Activated CD4-positive, alpha-beta T cell treated with anti-CD3 and anti-CD28 coated beads for 4 hours (primary cell): ENCODE results near the gene TAGLN.

ENCODE experiments used
- DNase-seq, 2 donors: peaks; one replicate each; pipeline ENCODE4 v3.0.0-alpha.2; 2020

TAGLN gene

GRCh38 chr11:117199053-117199915 lies at the start of gene TAGLN:
Gene TAGLN (plus strand): TSS chr11:117199370. CDS start chr11:117203014, 3,644 bp downstream.
- no peak for DNase-seq

GRCh38 chr11:117152066-117152465 lies 47.1 kb upstream of the TAGLN start:
- no peak for DNase-seq

- DNase-seq: no peak
Measured at GRCh38 chr11:117154468-117154867, 44.7 kb upstream of the TAGLN start.

- DNase-seq: no peak
Measured at GRCh38 chr11:117157507-117157906, 41.7 kb upstream of the TAGLN start.

- no peak for DNase-seq
Measured at GRCh38 chr11:117159892-117160291, 39.3 kb upstream of the TAGLN start.

GRCh38 chr11:117160826-117161225 lies 38.3 kb upstream of the TAGLN start:
- no peak for DNase-seq

GRCh38 chr11:117166491-117166890 lies 32.7 kb upstream of the TAGLN start:
- DNase-seq: no peak

- DNase-seq: no peak
Measured at GRCh38 chr11:117169736-117170135, 29.4 kb upstream of the TAGLN start.

GRCh38 chr11:117170210-117170609 lies 29.0 kb upstream of the TAGLN start:
- no peak for DNase-seq

- DNase-seq: no peak
Measured at GRCh38 chr11:117171007-117171403, 28.2 kb upstream of the TAGLN start.

- DNase-seq: no peak
Measured at GRCh38 chr11:117171404-117172061, 27.6 kb upstream of the TAGLN start.

GRCh38 chr11:117172724-117173421 lies 26.3 kb upstream of the TAGLN start:
- DNase-seq: no peak

- no peak for DNase-seq
Measured at GRCh38 chr11:117175104-117175503, 24.1 kb upstream of the TAGLN start.

- no peak for DNase-seq
Measured at GRCh38 chr11:117175781-117176180, 23.4 kb upstream of the TAGLN start.

- DNase-seq: no peak
Measured at GRCh38 chr11:117176186-117176585, 23.0 kb upstream of the TAGLN start.

GRCh38 chr11:117177534-117178209 lies 21.5 kb upstream of the TAGLN start:
- no peak for DNase-seq

GRCh38 chr11:117178210-117179034 lies 20.7 kb upstream of the TAGLN start, which contains the start of gene SIDT2:
Gene SIDT2 (plus strand): TSS chr11:117178743. CDS start chr11:117179264, 521 bp downstream.
- DNase-seq: peak; percentile 84 to 85

GRCh38 chr11:117179048-117179999 lies 19.8 kb upstream of the TAGLN start:
- DNase-seq: peak; percentile 16 to 34

- no peak for DNase-seq
Measured at GRCh38 chr11:117180020-117180419, 19.1 kb upstream of the TAGLN start.
